ENCODE data around the gene SMYD3.
"Not testable (repeated sequence)": the region's sequence is repeated elsewhere in the genome, so short reads cannot be mapped to it uniquely, and the experiment has no call there.

The SMYD3 gene

DNA sequence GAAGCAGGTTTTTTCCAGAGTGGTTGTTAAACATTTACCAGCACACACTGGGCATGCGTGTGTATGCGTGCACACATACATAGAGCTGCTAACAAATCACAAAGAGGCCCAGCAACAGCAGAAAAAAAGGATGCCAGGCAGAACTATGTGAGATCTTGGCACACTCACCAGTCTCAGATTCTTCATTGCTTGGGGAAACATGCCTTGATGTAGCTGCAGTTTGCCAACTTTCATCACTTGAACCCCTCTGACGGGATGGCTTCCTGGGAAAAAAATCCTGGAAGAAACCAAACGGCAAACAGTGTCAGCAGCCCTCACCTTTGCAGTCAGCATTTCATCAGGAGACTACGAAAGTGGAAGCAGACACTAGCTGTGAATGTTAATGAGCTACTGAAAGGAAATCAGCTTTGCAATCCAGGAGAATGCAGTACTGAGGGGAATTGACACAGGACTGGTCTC lies 743.2 kb downstream of the SMYD3 start:
- no peak for DNase-seq (ENCODE audit: low read depth)

GRCh38 chr1:245762396-245762910 lies 744.6 kb downstream of the SMYD3 start:
- DNase-seq (ENCODE audit: low read depth): no peak

DNA sequence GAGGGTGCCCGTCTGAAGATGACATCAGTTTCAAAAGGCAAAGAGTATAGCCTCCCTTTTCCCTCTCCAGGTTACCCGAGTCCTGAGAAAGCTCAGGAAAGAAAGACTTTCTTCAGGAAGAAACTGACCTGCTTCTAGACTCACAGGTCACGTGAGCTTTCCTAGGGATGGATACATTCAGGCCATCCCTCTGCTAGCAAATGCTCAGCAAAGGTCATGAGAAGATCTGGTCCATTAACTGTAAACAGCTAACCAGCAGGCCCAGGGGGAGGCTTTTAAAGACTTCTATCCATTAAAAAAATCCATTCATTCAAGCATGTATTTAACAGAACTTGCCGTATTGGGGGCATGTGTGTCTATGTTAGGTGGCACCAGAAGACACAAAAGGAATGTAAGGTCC lies 746.8 kb downstream of the SMYD3 start:
- no peak for DNase-seq (ENCODE audit: low read depth)

- DNase-seq (ENCODE audit: low read depth): no peak
Measured at GRCh38 chr1:245754463-245754961, 752.6 kb downstream of the SMYD3 start.

- no peak for DNase-seq (ENCODE audit: low read depth)
Measured at GRCh38 chr1:245753807-245754206, 753.3 kb downstream of the SMYD3 start.

GRCh38 chr1:245752561-245752960 lies 754.5 kb downstream of the SMYD3 start:
- no peak for DNase-seq (ENCODE audit: low read depth)

DNA sequence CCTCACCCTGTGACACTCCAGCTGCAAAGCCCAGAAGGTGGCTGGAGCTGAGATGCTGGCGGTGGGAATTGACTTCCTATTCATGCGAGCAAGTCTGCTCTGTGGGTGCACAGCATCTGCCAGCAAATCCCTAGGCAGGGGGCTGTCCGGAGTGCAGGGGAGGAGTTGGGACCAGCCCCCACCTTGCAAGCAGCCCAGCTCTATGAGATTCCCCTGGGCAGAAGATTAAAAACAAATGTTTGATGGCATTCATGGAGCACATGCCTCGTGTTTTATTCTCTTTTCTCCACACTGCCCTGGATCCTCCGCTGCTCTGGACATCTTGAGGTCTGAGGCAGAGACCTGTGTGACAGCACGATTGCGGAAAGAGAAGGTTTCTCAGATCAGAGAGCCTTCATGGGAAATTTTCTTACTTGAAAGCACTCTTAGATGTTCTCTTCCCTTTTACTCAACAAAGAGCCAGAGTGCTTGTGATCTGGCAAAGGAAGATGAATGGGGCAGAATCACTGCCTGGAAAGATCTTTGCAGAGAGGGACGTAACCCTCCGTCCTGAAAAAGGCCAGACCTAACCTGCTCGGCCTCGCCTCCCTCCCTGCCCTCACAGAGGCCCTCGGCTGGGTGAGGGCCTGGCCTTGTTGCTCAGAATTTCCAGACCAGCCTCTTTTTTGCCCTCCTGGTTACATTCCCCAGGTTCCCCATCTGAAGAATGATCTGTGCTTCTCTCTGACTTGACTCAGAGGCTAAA lies 755.2 kb downstream of the SMYD3 start:
- no peak for DNase-seq (ENCODE audit: low read depth)

- no peak for DNase-seq (ENCODE audit: low read depth)
Measured at GRCh38 chr1:245751116-245751515, 756.0 kb downstream of the SMYD3 start.

DNA sequence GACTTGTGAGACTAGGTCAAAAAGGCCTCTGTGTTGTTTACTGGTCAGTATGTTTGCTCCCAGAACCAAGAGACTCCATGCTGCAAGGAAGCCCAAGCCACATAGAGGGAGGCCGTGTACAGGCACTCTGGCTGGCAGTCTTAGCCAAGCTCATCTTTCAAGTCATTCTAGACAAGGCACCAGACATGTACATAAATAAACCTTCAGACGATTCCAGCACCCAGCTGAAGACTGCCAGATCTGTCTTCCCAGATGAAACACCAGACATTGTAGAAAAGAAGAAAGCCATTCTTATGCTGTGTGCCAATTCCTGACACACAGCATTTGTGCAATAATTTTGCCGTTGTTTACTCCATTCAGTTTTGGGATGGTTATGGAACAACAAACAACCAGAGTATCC lies 756.8 kb downstream of the SMYD3 start:
- no peak for DNase-seq (ENCODE audit: low read depth)

- DNase-seq (ENCODE audit: low read depth): no peak
Measured at GRCh38 chr1:245749053-245749452, 758.0 kb downstream of the SMYD3 start.

- DNase-seq (ENCODE audit: low read depth): no peak
Measured at GRCh38 chr1:245748646-245749045, 758.4 kb downstream of the SMYD3 start.

DNA sequence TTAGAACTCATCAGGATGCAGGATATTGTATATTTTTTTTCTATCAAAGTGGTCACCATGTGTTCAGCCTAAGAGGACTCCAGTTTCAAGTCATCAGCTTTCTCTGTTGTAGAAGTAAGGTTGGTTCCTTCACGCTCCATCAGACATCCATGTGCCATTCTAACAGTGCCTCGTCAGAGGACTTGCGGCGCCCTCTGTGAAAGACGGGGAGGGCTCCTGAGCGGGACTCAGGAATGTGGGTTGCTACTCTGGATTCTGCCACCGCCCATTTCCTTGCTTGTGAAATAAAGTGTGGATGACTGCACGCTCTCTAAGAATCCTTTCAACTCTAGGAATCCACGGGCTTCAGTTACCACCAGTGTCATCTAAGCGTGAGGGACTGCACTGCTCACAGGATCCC lies 758.8 kb downstream of the SMYD3 start:
- DNase-seq (ENCODE audit: low read depth): no peak

DNA sequence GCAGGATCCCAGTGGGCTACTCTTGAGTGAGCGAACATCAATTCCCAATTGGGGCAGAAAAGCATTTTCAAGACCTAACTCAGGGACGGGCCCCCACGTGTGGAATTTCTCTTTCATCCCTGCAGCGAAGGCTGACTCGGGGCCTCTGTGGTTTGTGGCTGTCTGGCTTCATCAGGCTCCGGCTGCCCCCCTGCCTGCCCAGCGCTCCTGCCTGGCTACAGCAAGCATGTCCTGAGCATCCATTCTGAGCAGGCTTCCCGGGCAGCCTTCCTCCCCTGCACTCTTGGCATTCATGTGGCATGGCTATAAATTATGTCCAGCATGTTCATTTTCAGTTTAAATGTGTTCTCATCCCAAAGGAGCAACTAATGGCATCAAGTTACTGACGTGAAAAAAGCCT lies 764.2 kb downstream of the SMYD3 start:
- DNase-seq (ENCODE audit: low read depth): no peak

- not testable (repeated sequence) for DNase-seq (ENCODE audit: low read depth)
Measured at GRCh38 chr1:245740336-245740735, 766.7 kb downstream of the SMYD3 start.

- no peak for DNase-seq (ENCODE audit: low read depth)
Measured at GRCh38 chr1:245730801-245731200, 776.3 kb downstream of the SMYD3 start.

- DNase-seq (ENCODE audit: low read depth): not testable (repeated sequence)
Measured at GRCh38 chr1:245728035-245728434, 779.0 kb downstream of the SMYD3 start.

GRCh38 chr1:245721488-245721887 lies 785.6 kb downstream of the SMYD3 start:
- DNase-seq (ENCODE audit: low read depth): no peak

GRCh38 chr1:245718951-245719350 lies 788.1 kb downstream of the SMYD3 start:
- DNase-seq (ENCODE audit: low read depth): no peak

DNA sequence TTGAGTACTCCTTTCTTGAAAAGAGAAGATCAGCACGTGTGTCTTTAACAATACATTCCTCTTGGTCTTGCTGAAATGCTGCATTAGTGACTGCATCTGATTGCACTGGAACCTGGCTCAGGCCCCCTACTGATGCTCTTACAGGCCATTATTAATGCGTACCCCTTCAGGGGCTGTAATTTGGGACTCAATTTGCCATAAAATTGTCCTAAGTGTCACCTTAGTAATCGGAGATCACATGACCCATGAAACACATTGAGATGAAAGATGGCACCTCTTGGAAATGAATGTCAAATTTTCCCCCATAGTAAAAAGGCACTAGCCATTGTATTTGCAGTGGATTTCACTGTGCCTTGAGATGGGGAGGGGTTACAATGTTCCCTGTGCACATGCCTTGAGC lies 789.0 kb downstream of the SMYD3 start:
- DNase-seq (ENCODE audit: low read depth): no peak

- DNase-seq (ENCODE audit: low read depth): no peak
Measured at GRCh38 chr1:245717611-245718010, 789.5 kb downstream of the SMYD3 start.

- DNase-seq (ENCODE audit: low read depth): no peak
Measured at GRCh38 chr1:245716561-245716960, 790.5 kb downstream of the SMYD3 start.

GRCh38 chr1:245715970-245716369 lies 791.1 kb downstream of the SMYD3 start:
- DNase-seq (ENCODE audit: low read depth): no peak

- DNase-seq (ENCODE audit: low read depth): no peak
Measured at GRCh38 chr1:245715291-245715701, 791.8 kb downstream of the SMYD3 start.

DNA sequence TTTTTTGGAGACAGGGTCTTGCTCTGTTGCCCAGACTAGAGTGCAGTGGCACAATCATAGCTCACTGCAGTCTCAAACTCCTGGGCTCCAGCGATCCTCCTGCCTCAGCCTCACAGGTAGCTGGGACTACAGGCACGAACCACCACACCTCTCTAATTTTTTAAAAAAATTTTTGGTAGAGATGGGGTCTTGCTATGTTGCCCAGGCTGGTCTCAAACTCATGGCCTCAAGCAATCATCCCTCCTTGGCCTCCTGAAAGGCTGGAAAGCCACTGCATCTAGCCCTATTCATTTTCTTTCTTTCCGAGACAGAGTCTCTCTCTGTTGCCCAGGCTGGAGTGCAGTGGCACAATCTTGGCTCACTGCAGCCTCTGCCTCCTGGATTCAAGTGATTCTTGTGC lies 793.1 kb downstream of the SMYD3 start:
- DNase-seq (ENCODE audit: low read depth): not testable (repeated sequence)

Data from activated gamma-delta T cell treated with anti-CD3 and anti-CD28 coated beads, Interleukin-2, amount 50 U/mL, for 16 hours (primary cell).